GM19023 (cell line): ENCODE measurements around the gene DPYD.
A peak's percentile ranks its signal among the peaks of the same experiment; 100 is the strongest.

Experiments
- ATAC-seq: cut with Tn5 transposase; IDR thresholded peaks from one replicate; pipeline ENCODE4 v1.9.1; 2021; ENCODE audit warnings: mild to moderate bottlenecking, moderate library complexity; ENCODE audit not compliant: unreplicated experiment

DPYD gene

GRCh38 chr1:97792655-97793054, 128.2 kb downstream of the DPYD start:
- ATAC-seq, result no peak

GRCh38 chr1:97791251-97791650, 129.6 kb downstream of the DPYD start:
- ATAC-seq, result peak; percentile 84

- ATAC-seq, result no peak
Observed at GRCh38 chr1:97787231-97787630, 133.6 kb downstream of the DPYD start.

- ATAC-seq, result no peak
Observed at GRCh38 chr1:97784661-97785060, 136.2 kb downstream of the DPYD start.

- no peak for ATAC-seq
Observed at GRCh38 chr1:97783751-97784150, 137.1 kb downstream of the DPYD start.

DNA sequence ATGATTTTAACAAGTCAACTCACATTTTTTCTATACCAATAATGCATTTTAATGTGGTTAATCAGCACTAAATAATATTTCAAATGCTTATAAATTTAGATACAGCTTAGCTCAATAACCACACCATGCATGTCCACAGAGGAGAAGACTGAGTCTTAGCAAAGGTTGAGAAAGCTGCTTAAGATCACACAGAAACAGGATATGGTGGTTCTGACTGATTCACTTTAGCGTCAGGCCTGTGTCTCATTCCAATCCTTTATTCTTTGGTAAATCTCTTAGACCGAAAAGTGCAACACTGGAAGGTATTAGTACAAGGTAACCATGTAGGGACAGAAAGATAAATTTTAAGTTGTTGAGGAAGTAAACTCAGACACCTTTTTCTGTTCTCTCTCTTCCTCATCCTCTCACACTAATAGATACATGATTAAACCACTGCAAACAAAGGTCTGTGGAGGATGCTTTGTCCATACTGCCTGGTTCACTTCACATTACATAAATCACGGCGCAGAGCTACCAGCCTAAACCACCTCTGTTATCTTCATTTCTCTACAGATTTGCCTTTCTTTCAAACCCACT, 139.0 kb downstream of the DPYD start:
- peak; percentile 67 for ATAC-seq

DNA sequence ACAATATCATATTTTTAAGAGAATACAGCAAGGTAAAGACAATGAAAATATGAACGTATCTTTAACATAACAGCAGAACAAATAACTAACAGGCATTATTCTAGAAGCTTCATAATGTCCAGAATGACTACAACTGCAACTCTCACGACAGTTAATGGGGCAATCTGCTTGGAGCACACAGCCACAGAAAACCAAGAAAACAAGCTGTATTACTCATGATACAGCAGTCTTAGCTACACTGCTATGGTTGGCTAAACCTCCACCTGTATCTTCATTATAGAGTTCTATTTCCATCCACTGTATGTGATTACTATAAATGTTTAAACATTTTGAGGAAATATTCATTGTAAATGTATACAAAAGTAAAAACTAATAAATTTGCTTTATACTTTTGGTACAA, 139.9 kb downstream of the DPYD start:
- ATAC-seq, result no peak

- ATAC-seq, result no peak
Observed at GRCh38 chr1:97778718-97779117, 142.1 kb downstream of the DPYD start.

DNA sequence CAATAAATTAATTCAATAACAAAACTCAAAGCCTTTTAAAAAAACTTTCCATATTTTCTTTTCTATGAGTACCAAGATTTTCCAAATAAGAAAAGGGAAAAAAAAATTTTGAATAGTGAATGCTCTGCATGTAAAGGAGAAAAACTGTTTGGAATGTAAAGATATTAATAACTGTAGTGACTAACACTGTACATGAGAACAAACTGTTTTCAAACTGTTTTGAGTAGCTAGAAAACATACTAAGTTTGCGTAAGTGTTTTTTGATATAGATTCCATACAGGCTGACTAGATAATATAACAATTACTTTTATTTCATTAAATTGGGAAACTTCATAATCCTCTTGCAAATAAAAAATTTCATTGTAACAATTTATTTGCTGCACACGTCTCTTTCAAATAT, 150.5 kb downstream of the DPYD start:
- no peak for ATAC-seq

- no peak for ATAC-seq
Observed at GRCh38 chr1:97767381-97767780, 153.5 kb downstream of the DPYD start.

DNA sequence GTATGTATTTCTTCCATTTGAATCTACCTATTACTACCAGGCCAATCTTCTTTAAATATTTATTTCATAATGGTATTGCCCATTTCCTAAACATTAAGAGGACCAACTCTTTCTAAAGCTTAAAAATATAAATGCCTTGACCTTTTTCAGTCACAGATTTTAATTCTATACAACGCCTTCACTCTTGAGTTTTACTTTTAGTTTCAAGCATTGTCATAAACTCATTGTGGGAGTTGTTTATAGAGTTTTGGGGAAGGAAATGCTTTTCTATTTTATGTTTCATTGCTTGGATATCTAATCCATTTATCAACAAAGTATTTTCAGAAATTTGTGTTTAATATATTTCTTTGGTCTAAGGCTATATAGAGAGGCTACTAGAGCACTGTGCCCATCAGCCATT, 155.8 kb downstream of the DPYD start:
- no peak for ATAC-seq

DNA sequence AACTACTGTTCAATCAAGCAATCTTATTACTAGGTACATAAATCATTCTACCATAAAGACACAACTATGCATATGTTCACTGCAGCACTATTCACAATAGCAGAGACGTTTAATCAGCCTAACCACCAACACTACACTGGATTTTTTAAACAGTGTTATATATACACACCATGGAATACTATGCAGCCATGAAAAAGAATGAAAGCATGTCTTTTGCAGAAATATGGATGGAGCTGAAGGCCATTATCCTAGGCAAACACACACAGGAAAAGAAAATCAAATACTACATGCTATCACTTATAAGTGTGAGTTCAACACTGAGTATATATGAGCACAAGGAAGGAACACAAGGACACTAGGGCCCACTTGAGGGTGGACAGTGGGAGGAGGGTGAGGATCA, 159.2 kb downstream of the DPYD start:
- ATAC-seq, result no peak

DNA sequence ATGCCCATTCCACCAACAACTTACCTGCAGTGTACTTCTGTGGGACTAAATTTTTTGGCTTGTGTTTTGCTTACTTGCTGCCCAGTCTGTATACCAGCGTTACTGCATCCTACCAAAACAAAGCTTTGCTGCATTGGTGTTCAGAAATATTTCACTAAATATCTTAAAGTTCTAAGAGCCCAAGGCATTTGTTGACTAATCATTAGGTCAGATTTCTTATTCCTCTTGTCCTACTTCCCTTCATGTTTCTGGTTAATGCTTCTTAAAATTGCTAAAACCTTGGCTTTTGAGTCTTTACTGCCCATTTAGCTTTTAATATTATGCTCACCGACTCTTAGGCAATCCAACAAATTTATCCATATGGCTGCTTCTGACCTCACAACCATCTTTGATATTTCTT, 161.8 kb downstream of the DPYD start:
- ATAC-seq, result no peak

DNA sequence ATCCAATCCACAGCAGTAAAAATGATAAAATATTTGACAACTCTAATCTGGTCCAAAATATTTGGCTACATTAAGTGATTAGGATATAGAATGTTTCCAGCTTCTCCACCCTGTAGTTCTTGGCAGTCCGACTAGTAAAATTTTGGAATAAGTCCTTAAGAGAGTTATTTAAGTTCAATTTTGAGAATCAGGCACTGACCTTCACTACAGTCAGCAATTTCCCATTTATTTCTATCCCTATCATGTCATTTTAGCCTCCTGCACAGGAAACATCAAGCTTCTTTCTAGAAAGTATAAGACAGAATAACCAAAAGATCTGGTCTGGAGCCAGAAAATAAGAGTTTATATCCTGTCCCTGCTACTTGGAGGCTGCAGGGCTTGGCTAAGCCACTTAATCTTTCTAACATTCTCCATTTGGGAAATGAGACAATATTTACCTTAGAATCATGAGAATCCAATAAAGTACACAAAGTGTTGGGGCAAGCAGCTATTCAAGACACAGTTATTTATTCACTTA, 162.2 kb downstream of the DPYD start:
- no peak for ATAC-seq

GRCh38 chr1:97745912-97746311, 174.9 kb downstream of the DPYD start:
- ATAC-seq, result no peak

DNA sequence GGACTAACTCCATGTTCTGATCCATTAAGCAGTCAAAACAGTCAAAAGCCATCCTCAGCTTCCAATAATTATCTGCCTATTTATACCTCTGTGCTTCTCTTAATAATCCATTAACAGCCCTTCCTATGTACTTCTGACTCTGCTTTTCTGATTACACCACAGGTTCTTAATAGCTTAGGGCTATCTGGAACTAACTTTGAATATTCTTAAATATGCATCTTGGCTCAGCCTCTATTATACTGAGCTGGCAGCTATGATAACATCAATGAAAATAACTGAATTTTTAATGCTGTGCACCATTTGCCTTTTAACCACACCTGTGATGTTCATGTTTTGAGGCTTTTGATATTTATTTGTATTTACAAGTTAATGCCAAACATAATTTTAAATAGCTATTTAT, 175.9 kb downstream of the DPYD start:
- no peak for ATAC-seq

- ATAC-seq, result no peak
Observed at GRCh38 chr1:97743129-97743528, 177.7 kb downstream of the DPYD start.

- no peak for ATAC-seq
Observed at GRCh38 chr1:97740891-97741290, 179.9 kb downstream of the DPYD start.

DNA sequence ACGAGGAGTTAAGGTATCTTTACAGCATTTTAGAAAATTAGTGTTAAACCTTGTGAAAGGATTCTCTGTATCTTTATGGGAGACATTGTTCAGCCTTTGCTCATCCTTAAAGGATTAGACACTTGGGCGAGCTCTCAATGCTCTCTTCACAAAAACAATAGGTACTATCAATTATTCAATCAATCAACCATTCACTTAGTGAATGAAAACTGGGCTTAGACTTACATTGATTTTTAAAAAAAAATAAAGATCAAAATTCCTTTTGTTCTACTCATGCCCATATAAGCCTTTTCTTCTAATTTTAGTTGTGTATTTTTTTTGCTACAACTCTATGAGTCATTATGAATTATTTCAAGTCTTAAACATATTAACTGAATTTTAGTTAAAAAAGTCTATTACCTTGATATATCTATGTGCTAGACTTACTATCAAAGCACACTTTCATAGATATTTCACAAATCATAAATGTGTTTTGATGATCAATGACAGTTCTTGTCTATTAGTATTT, 181.2 kb downstream of the DPYD start:
- no peak for ATAC-seq

- ATAC-seq, result no peak
Observed at GRCh38 chr1:97738270-97738669, 182.6 kb downstream of the DPYD start.

DNA sequence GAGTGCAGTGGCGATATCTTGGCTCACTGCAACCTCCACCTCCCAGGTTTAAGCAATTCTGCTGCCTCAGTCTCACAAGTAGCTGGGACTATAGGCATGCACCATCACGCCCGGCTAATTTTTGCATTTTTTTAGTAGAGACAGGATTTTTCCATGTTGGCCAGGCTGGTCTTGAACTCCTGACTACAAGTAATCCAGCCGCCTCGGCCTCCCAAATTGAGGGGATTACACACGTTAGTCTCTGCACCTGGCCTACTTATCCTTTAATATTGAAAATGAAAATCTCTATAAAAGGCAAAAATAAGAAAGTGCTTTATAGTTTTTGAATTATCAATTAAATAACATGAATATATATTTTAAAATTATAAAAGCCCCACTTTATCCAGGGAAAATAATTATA, 190.6 kb downstream of the DPYD start:
- ATAC-seq, result no peak

GRCh38 chr1:97728436-97728835, 192.4 kb downstream of the DPYD start:
- ATAC-seq, result no peak

DNA sequence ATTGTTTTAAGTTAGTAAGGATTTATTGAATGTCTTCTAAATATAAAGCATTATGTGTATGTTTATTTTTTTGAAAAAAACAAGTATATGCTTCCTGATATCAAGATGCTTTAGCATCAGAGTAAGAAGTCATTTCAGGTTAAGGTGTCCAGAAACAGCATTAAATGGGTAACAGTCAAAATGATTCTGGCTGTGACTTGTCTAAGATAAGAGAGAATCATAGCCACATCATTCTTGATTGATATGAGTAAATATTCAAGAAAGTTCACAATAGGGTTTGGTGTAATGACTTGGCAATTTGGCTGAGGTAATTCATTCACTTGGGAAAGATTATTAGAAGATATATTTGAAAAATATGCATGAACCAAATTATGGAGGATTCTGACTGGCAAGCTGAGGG, 193.8 kb downstream of the DPYD start:
- no peak for ATAC-seq
